Tibial nerve (tissue), 4 donors: ENCODE results near the gene EIF4E. TPM values are rescaled to one million over a fixed set of nuclear protein-coding genes. Genes with fewer than 3 reads are reported as not detected.

Experiments used
- DNase-seq, 2 donors: peaks; one replicate each; pipeline ENCODE4 v3.0.0-alpha.2; 2019; ENCODE audit warnings: low spot score in 2 of 2
- H3K27ac ChIP-seq, 4 donors: fragments of 200-600 bp; sonication (generic) in 3 of 4; one replicate each; pipeline ENCODE4 v1.5.1; 2017 to 2019; ENCODE audit warnings: mild to moderate bottlenecking in 1 of 4
- H3K27me3 ChIP-seq, 2 donors: fragments of 200-600 bp; sonication (generic) in 1 of 2; one replicate each; pipeline versions ENCODE4 v1.5.1 to v1.6.0; 2017 to 2019
- H3K36me3 ChIP-seq, 3 donors: fragments of 200-600 bp; sonication (generic); one replicate each; pipeline ENCODE4 v1.5.1; 2018 to 2019
- H3K4me1 ChIP-seq, 4 donors: fragments of 200-600 bp; sonication (generic) in 3 of 4; one replicate each; pipeline ENCODE4 v1.5.1; 2017 to 2019
- H3K4me3 ChIP-seq, 4 donors: fragments of 200-600 bp; sonication (generic) in 3 of 4; one replicate each; pipeline ENCODE4 v1.5.1; 2017 to 2019; ENCODE audit warnings: mild to moderate bottlenecking in 1 of 4, moderate library complexity in 1 of 4
- H3K9me3 ChIP-seq, 4 donors: fragments of 200-600 bp; sonication (generic) in 3 of 4; one replicate each; pipeline ENCODE4 v1.5.1; 2017 to 2019
- EP300 ChIP-seq, 2 donors: sonication (generic); formaldehyde crosslinking; IDR thresholded peaks; one replicate each; pipeline ENCODE4 v1.6.1; 2017; ENCODE audit warnings: antibody characterized with exemption in 2 of 2, mild to moderate bottlenecking in 1 of 2
- POLR2A ChIP-seq, 2 donors: fragments of 450-650 bp; IDR thresholded peaks; one replicate each; pipeline ENCODE4 v1.6.1; 2017; ENCODE audit warnings: antibody characterized with exemption in 2 of 2, mild to moderate bottlenecking in 2 of 2, moderate library complexity in 2 of 2
- WGBS, 2 donors: methylation state at CpG; one replicate each; pipeline ENCODE4 v1.1.5; 2018; 5-methylcytosine and 5-hydroxymethylcytosine counted together
- total RNA-seq, 4 donors: library from RNA; depleted of rRNA; stranded (reverse); fragments of >200 nt; gene quantifications; one replicate each; pipeline ENCODE4 v1.1.0, GENCODE V29; 2016
- TF ChIP-seq, protein P1 (sequence below), 5 experiments: fragments of 200-600 bp in 3 of 5; fragments of 450-650 bp in 2 of 5; sonication (generic) in 3 of 5; IDR thresholded peaks; one replicate each; pipeline ENCODE4 v1.5.1; 2016 to 2019; ENCODE audit warnings: antibody characterized with exemption in 5 of 5, mild to moderate bottlenecking in 3 of 5, moderate library complexity in 2 of 5

Gene EIF4E
- total RNA-seq, 4 donors from 2014 or later = 49.6 to 73.0 (median 63.6) TPM

DNA sequence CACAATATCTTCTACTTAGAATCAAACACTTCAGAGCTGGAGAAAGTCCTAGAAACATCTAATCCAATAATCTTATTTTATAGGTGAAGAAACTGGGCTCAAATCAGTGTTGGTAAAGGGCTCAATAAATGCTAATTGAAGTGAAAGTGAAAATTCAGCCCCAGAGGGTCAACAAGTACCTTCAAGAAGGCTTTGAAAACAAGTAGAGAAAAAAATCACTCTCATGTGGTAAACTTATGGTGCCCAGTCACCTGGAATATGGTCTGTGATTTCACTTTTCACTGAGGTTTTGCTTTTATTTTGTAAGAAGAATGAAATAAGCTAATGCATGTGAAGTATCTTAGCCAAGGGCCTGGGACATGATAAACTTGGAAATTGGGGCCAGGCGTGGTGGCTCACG lies 29.1 kb upstream of the EIF4E start:
- no peak for DNase-seq
- no peaks in the 10 kb centered on the region for H3K36me3 ChIP-seq
- WGBS, 2 donors = 94 to 96% methylated on average over 2 of the region's 2 CpGs
- H3K9me3 ChIP-seq = no peaks in the 10 kb centered on the region
- no peaks in the 10 kb centered on the region for H3K4me1 ChIP-seq
- H3K4me3 ChIP-seq = no peak overlapping the region
- H3K27me3 ChIP-seq = no peaks in the 10 kb centered on the region
- no peak overlapping the region for H3K27ac ChIP-seq
- TF ChIP-seq POLR2A (IDR thresholded peaks at IDR 0.05) = no peak
- TF ChIP-seq, protein P1, sequence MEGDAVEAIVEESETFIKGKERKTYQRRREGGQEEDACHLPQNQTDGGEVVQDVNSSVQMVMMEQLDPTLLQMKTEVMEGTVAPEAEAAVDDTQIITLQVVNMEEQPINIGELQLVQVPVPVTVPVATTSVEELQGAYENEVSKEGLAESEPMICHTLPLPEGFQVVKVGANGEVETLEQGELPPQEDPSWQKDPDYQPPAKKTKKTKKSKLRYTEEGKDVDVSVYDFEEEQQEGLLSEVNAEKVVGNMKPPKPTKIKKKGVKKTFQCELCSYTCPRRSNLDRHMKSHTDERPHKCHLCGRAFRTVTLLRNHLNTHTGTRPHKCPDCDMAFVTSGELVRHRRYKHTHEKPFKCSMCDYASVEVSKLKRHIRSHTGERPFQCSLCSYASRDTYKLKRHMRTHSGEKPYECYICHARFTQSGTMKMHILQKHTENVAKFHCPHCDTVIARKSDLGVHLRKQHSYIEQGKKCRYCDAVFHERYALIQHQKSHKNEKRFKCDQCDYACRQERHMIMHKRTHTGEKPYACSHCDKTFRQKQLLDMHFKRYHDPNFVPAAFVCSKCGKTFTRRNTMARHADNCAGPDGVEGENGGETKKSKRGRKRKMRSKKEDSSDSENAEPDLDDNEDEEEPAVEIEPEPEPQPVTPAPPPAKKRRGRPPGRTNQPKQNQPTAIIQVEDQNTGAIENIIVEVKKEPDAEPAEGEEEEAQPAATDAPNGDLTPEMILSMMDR (IDR thresholded peaks at IDR 0.05) = no peak
- no peak for TF ChIP-seq EP300 (IDR thresholded peaks at IDR 0.05)

- H3K27ac ChIP-seq = no peak overlapping the region
- H3K27me3 ChIP-seq = no peaks in the 10 kb centered on the region
- H3K4me1 ChIP-seq = no peaks in the 10 kb centered on the region
- H3K9me3 ChIP-seq = no peaks in the 10 kb centered on the region
- WGBS, 2 donors = 89 to 93% methylated on average over 6 of the region's 6 CpGs
- H3K4me3 ChIP-seq = no peak overlapping the region
- H3K36me3 ChIP-seq = no peaks in the 10 kb centered on the region
- TF ChIP-seq, protein P1 (IDR thresholded peaks at IDR 0.05) = no peak
- no peak for TF ChIP-seq EP300 (IDR thresholded peaks at IDR 0.05)
- no peak for TF ChIP-seq POLR2A (IDR thresholded peaks at IDR 0.05)
- no peak for DNase-seq
Measured at GRCh38 chr4:98955229-98955628, 26.3 kb upstream of the EIF4E start.

DNA sequence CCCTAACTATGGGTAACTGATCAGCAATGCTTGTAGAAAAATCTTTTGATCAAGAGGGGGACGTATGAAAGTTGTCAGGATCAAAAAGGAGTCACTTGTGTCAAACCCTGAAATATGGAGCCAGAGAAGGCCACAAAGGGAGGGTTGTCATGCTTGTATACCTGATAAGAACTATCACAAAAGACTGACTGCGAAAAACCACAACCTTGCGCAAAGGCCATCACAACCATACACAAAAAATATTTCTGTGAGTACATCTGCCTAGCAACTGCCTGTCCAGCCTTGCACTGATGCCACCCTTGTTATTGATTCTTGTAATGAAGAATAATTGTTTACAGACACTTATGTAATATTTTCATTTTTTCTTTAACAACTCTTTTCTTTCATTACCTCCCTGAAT lies 22.8 kb upstream of the EIF4E start:
- DNase-seq = no peak
- WGBS, 2 donors = 89 to 92% methylated on average over 3 of the region's 3 CpGs
- TF ChIP-seq POLR2A (IDR thresholded peaks at IDR 0.05) (no peak), EP300 (IDR thresholded peaks at IDR 0.05) (no peak)
- TF ChIP-seq, protein P1 (IDR thresholded peaks at IDR 0.05) = no peak
- Histone ChIP-seq H3K4me1 (no peaks in the 10 kb centered on the region), H3K27me3 (no peaks in the 10 kb centered on the region), H3K27ac (no peak overlapping the region), H3K36me3 (no peaks in the 10 kb centered on the region), H3K4me3 (no peak overlapping the region), H3K9me3 (no peaks in the 10 kb centered on the region)

DNA sequence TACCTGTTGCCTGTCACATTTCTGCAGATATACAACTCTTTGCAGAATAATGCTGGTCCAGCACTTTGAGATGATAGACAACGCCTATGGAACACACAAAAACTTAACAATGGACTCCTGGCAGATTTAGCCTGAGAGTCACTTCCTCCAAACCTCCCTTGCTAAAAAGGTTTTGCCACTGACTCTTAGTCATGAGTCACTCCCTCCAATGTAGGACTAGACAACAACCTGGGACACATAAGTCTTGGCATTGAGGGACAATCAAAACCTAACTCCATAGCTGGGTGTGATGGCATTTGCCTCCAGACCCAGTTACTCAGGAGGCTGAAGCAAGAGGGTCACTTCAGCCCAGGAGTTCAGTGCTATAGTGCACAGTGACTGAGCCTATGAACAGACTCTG lies 22.0 kb upstream of the EIF4E start:
- TF ChIP-seq EP300 (IDR thresholded peaks at IDR 0.05) = no peak
- TF ChIP-seq, protein P1 (IDR thresholded peaks at IDR 0.05) = no peak
- TF ChIP-seq POLR2A (IDR thresholded peaks at IDR 0.05) = no peak
- WGBS, 2 donors = 87 to 91% methylated on average over 1 of the region's 1 CpG
- DNase-seq = no peak

GRCh38 chr4:98946359-98946758 lies 17.4 kb upstream of the EIF4E start:
- WGBS, 2 donors = 94 to 100% methylated on average over 1 of the region's 1 CpG
- no peaks in the 10 kb centered on the region for H3K4me1 ChIP-seq
- no peaks in the 10 kb centered on the region for H3K9me3 ChIP-seq
- H3K4me3 ChIP-seq = no peak overlapping the region
- DNase-seq = no peak
- H3K27me3 ChIP-seq = no peaks in the 10 kb centered on the region
- no peaks in the 10 kb centered on the region for H3K36me3 ChIP-seq
- TF ChIP-seq, protein P1 (IDR thresholded peaks at IDR 0.05) = no peak
- TF ChIP-seq POLR2A (IDR thresholded peaks at IDR 0.05) = no peak
- no peak for TF ChIP-seq EP300 (IDR thresholded peaks at IDR 0.05)
- H3K27ac ChIP-seq = no peak overlapping the region

More for the DNA sequence above, 22.0 kb upstream of the EIF4E start:
- H3K4me1 ChIP-seq = no peaks in the 10 kb centered on the region
- H3K4me3 ChIP-seq = no peak overlapping the region
- H3K9me3 ChIP-seq = no peaks in the 10 kb centered on the region
- no peak overlapping the region for H3K27ac ChIP-seq
- no peaks in the 10 kb centered on the region for H3K36me3 ChIP-seq
- H3K27me3 ChIP-seq = no peaks in the 10 kb centered on the region
